GM18502 (cell line): ENCODE data around the gene ANKRD30B.
"Not testable (repeated sequence)": the region's sequence is repeated elsewhere in the genome, so short reads cannot be mapped to it uniquely, and the experiment has no call there.

Experiments used
- ATAC-seq: cut with Tn5 transposase; IDR thresholded peaks from one replicate; pipeline ENCODE4 v1.9.1; 2021; ENCODE audit warnings: mild to moderate bottlenecking; ENCODE audit not compliant: unreplicated experiment, poor library complexity

The ANKRD30B gene

DNA sequence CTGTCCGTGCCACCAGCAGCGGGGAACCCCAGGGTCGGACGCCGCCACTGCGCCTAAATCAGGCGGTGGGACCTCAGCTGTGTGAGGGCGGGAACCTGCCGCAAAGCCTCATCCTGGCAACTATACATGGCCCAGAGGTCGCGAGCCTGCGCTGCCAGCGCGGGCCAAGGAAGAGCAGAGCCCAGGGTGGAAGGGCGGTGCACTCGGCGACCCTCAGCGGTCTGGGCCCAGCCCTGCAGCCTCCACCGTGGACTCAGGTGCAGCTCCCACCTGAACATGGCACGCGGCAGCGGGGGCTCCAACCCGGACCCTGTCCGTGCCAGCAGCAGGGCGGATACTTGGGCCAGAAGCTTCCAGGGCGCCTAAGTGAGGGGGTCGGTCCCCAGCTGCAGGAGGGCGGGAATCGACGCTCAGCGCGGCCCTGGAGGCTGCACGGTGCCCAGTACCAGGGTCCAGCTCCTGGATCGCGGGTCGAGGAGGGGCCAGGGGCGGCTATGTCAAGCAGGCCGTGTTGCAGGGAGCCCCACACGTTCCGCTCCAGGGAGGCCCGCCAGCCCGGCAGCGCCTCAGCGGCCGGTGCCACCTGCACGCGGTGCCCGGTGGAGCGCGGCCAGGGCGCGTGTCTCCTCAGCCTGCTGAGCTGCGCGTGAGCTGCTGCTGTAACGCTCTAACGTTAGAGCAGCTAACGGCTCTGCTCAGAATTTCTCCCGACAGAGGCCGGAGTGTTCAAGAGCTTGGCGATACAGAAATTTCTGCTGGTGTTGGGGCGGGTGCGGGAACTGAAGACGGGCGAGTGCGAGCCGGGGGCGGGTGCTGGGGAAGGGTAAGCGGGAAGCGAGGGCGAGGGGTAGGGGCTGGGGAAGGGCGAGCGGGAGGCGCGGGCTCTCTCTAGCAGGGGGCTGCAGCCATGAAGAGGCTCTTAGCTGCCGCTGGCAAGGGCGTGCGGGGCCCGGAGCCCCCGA, at the start of gene ANKRD30B:
ANKRD30B (plus strand) TSS at position 660 of the 962 bp plus-strand sequence; CDS start at position 908, 248 bp downstream.
- no peak for ATAC-seq

DNA sequence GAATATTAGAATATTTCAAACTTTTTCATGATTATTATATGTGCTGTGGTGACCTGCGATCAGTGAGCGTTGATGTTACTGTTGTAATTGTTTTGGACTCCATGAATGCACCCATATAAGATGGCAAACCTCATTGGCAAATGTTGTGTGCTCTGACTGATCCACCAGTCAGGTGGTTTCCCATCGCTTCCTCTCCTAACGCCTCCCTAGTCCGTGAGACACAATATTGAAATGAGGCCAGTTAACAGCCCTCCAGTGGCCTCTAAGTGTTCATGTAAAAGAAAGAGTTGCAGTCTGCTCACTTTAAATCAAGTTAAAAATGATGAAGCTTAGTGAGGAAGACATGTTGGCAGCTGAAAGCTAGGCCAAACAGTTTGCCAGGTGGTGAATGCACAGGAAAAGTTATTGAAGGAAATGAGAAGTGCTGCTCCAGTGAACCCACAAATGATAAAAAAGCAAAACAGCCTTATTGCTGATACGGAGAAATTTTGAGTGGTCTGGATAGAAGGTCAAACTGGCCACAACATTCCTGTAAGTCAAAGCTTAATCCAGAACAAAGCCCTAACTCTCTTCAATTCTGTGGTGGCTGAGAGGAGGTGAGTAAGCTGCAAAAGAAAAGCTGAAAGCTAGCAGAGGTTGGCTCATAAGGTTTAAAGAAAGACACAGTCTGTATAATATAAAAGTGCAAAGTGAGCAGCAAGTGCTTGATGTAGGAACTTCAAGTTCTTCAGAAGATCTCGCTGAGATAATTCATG, 46.5 kb upstream of the ANKRD30B start:
- not testable (repeated sequence) for ATAC-seq

- not testable (repeated sequence) for ATAC-seq
Observed at GRCh38 chr18:14709761-14710160, 38.2 kb upstream of the ANKRD30B start.

DNA sequence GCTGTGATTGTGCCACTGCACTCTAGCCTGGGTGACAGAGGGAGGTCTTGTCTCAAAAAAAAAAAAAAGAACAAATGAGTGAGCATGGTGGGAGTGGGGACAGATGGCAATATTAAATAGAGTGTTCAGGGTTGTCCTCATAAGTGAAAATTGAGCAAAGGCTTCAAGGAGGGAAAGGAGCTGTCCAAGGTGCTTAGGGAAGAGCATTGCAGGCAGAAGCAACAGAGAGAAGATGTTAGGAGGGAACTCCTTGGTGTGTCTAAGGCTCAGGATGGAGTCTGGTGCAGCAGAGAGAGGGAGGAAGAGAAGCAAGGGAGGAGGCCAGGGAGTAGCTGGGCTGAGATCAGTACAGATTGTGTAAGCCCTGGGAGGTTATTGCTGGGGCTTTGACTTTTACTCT, 26.4 kb upstream of the ANKRD30B start:
- ATAC-seq, result not testable (repeated sequence)

DNA sequence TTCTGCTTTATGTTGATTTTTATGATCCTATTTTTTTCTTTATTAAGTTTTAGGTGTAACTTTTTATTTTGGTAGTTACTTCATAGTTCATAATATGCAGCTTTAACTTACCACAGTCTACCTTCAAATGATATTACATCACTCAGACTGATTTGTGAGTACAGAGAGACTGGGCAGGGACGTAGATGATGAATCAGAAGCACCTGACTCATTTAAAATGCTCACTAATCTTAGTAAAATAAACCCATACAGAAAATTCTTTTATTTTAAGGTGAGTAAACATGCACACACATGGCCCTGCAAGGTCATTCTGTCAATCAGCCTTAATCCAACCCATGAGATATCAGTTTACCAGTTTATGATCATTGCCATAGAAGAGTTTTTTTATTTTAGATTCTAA, 8.9 kb upstream of the ANKRD30B start:
- ATAC-seq, result not testable (repeated sequence)

- ATAC-seq, result no peak
Observed at GRCh38 chr18:14746897-14747296, 1.1 kb upstream of the ANKRD30B start.

DNA sequence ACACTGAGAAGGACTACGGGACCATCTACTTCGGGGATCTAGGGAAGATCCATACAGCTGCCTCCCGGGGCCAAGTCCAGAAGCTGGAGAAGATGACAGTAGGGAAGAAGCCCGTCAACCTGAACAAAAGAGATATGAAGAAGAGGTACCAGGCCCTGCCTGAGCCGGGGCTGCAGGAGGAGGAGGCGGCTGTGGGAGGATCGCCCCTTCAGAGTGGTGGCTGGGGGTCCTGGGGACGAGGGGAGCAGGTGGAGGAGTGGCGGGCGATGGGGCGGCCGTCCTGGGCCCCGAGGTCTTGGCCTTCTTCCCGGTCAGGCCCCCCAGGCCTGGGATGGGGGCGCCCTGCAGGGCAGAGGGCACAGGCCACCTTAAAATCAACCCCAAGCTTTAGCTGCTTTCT, 524 bp downstream of the ANKRD30B start:
- ATAC-seq, result no peak

GRCh38 chr18:14763566-14763965, 15.6 kb downstream of the ANKRD30B start:
- not testable (repeated sequence) for ATAC-seq

DNA sequence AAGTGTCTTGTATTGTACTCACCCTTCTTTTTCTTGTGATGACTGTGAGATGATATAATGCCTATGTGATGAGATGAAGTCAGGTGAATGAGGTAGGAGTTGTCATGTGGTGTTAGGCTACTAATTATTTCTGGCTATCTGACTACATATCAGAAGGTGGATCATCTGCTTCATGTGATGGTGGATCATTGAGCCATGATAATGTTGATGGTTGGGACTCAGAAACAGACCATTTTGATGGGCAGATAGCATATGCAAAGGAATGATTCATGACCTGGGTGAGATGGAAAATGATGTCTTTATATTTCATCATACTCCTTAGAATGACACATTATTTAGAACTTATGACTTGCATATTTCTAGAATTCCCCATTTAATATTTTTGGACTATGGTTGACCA, 19.5 kb downstream of the ANKRD30B start:
- no peak for ATAC-seq

GRCh38 chr18:14768241-14768640, 20.3 kb downstream of the ANKRD30B start:
- ATAC-seq, result no peak

- no peak for ATAC-seq
Observed at GRCh38 chr18:14769381-14769780, 21.4 kb downstream of the ANKRD30B start.

GRCh38 chr18:14776801-14777200, 28.8 kb downstream of the ANKRD30B start:
- ATAC-seq, result no peak

GRCh38 chr18:14781671-14782070, 33.7 kb downstream of the ANKRD30B start:
- no peak for ATAC-seq

DNA sequence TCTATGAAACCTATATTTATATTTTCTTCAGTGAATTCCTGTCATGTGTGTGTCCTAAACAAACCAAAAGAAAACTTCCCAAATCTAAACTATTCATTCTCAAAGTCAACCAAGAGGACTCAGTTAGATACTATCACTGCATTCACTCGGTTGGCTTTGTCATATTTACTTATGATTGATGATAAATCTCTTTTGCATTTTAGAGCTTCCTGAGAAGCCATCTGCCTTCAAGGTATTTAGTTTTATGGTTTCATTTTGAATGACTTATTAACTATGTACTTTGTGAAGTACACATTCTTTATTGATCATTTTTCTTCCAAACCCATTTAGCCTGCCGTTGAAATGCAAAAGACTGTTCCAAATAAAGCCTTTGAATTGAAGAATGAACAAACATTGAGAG, 36.2 kb downstream of the ANKRD30B start:
- no peak for ATAC-seq

- not testable (repeated sequence) for ATAC-seq
Observed at GRCh38 chr18:14796876-14797275, 48.9 kb downstream of the ANKRD30B start.

DNA sequence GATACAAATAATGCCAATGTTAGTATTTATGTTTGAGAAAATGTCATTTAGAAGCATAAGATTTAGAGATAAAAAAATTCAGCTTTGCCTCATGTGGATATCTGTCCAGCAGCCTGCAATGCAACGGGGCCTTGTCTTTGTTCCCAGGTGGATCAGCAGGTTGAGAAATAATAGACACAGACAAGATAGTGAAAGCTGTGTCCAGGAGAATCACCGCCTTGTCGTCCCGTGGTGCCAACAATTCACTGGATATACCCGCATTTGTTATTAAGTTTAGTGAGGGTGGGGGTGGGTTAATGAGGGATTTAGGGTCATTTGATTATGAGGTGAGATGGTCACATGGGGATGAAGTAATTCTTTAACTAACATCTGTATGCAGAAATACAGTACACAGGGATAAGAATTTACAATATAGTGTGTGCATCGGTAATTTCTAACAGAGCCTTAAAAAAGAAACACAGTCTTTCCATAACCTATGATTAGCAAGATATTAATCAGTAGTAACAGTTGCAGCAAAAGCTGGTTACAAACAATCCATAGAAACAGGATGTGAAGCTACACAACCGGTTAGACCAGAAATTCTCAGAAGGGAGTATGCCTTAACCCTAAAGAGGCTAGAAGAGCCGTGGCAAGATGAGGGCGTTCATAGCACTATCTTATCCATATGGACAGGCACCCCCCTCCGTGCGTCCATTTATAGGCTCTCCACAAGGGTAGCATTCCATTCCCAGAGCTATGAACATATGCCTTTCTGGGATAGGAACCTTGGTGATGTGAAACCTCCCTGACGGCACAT, 50.2 kb downstream of the ANKRD30B start:
- ATAC-seq, result not testable (repeated sequence)

- ATAC-seq, result not testable (repeated sequence)
Observed at GRCh38 chr18:14811081-14811480, 63.1 kb downstream of the ANKRD30B start.

- ATAC-seq, result not testable (repeated sequence)
Observed at GRCh38 chr18:14826972-14827632, 79.1 kb downstream of the ANKRD30B start.

- not testable (repeated sequence) for ATAC-seq
Observed at GRCh38 chr18:14841607-14842006, 93.6 kb downstream of the ANKRD30B start.

DNA sequence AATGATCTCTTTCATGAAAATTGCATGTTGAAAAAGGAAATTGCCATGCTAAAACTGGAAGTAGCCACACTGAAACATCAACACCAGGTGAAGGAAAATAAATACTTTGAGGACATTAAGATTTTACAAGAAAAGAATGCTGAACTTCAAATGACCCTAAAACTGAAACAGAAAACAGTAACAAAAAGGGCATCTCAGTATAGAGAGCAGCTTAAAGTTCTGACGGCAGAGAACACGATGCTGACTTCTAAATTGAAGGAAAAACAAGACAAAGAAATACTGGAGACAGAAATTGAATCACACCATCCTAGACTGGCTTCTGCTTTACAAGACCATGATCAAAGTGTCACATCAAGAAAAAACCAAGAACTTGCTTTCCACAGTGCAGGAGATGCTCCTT, 103.6 kb downstream of the ANKRD30B start:
- ATAC-seq, result not testable (repeated sequence)
